Ovary (tissue), 3 donors: Measurements from ENCODE around the gene TFAP2D.

Experiments used
- EP300 ChIP-seq: sonication (generic); formaldehyde crosslinking; IDR thresholded peaks from one replicate; pipeline ENCODE4 v1.6.1; 2017; ENCODE audit warnings: antibody characterized with exemption
- TF ChIP-seq, protein P1 (sequence below), 3 donors: fragments of 450-650 bp in 2 of 3; fragments of 200-600 bp in 1 of 3; IDR thresholded peaks; one replicate each; pipeline versions ENCODE4 v1.5.1 to v1.8.0; 2016 to 2022; ENCODE audit warnings: antibody characterized with exemption in 3 of 3, mild to moderate bottlenecking in 1 of 3
- donor health status: DM: no; HTN: no; CAD: no.

DNA sequence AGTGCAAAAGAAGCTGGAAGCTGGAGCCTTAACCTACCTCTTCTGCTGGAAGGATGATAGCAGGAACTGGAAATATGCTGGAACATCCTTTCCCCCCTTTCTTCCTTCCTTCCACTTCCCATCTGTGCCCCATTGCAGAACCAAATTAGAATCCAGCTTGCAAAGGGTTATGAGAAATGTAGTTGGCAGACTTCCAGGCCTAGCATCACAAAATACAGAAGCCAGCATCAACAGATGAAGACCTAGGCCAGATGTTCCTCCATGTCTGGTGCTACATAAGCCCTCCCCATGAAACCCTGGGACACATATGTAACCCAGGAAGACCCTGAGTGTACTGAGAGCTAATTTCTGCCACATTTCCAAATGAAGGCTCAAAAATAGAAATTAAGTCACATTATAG, 65.4 kb downstream of the TFAP2D start:
- TF ChIP-seq, protein P1, sequence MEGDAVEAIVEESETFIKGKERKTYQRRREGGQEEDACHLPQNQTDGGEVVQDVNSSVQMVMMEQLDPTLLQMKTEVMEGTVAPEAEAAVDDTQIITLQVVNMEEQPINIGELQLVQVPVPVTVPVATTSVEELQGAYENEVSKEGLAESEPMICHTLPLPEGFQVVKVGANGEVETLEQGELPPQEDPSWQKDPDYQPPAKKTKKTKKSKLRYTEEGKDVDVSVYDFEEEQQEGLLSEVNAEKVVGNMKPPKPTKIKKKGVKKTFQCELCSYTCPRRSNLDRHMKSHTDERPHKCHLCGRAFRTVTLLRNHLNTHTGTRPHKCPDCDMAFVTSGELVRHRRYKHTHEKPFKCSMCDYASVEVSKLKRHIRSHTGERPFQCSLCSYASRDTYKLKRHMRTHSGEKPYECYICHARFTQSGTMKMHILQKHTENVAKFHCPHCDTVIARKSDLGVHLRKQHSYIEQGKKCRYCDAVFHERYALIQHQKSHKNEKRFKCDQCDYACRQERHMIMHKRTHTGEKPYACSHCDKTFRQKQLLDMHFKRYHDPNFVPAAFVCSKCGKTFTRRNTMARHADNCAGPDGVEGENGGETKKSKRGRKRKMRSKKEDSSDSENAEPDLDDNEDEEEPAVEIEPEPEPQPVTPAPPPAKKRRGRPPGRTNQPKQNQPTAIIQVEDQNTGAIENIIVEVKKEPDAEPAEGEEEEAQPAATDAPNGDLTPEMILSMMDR (IDR thresholded peaks at IDR 0.05): no peak
- TF ChIP-seq EP300: no peak
